ENCODE results near the gene CDIPT. TPM values are rescaled to one million over a fixed set of nuclear protein-coding genes. Genes with fewer than 3 reads are reported as not detected.

Gene CDIPT
- total and polyA plus RNA-seq, 10 of the 15 experiments (the other 5 are each of a cell fraction or from before 2014, with no cell fraction given), result 0.87 to 36.4 (median 27.1) TPM

GRCh38 chr16:29809031-29809747, 53.8 kb downstream of the CDIPT start:
- TF ChIP-seq POLR2AphosphoS2 (IDR thresholded peaks at IDR 0.05; ENCODE audit: low read depth, low read length), result 0 out of 2 replicates have a peak, but pooled peaks have one; percentile 11
- peak; percentile 55 for TF ChIP-seq POLR2A (IDR thresholded peaks at IDR 0.05; ENCODE audit: low read depth, low read length)
- TF ChIP-seq BRCA1 (IDR thresholded peaks at IDR 0.05; ENCODE audit: low read depth, low read length), result no peak
- Histone ChIP-seq H3K79me2 (ENCODE audit: control insufficient read depth, insufficient read depth, low read length) (peaks cover 32% of the 10 kb centered on the region), H3K9ac (ENCODE audit: control insufficient read depth, insufficient read depth, low read length) (peak overlapping the region; percentile 85; the same call in 1 of the 2 replicates), H3K4me1 (ENCODE audit: control insufficient read depth, insufficient read depth, low read length) (peaks cover 26% of the 10 kb centered on the region), H2AFZ (ENCODE audit: control insufficient read depth, low read depth, low read length) (no peak overlapping the region), H3K4me3 (peak overlapping the region; percentile 79; the same call in 1 of the 2 replicates), H3K36me3 (ENCODE audit: control insufficient read depth in 2 of 2, insufficient read depth in 2 of 2, low read length in 1 of 2) (peaks cover 7 to 13% of the 10 kb centered on the region in 2 experiments; a peak in 2 of 4 replicates), H3K27me3 (replicated peaks in 1 of 2; ENCODE audit: control insufficient read depth in 2 of 2, insufficient read depth in 2 of 2, low read length in 1 of 2) (no peaks in the 10 kb centered on the region), H3K27ac (ENCODE audit: control insufficient read depth, insufficient read depth) (peak overlapping the region; percentile 86; the same call in 1 of the 2 replicates), H3K4me2 (ENCODE audit: control insufficient read depth, insufficient read depth) (peak overlapping the region; percentile 96), H4K20me1 (ENCODE audit: control insufficient read depth, insufficient read depth) (no peaks in the 10 kb centered on the region), H3K9me3 (replicated peaks; ENCODE audit: control insufficient read depth, insufficient read depth, low read length) (no peaks in the 10 kb centered on the region)
- ChIA-PET RAD21 (ENCODE audit: unreplicated experiment) (interaction anchor here (0.6 to 2.4 kb wide), 3 partner anchors 12 to 118 kb away, joined by 3 to 19 read pairs (median 3); partner anchors contain the start of gene MVP), CTCF (interaction anchor here (0.8 to 2.5 kb wide), 6 partner anchors 8 to 40 kb away, joined by 3 to 31 read pairs (median 7); partner anchors contain the start of gene MVP), SMC1A (ENCODE audit: uncharacterized antibody, unreplicated experiment) (interaction anchor here (2.9 kb wide), 1 partner anchor 39 kb away, joined by 17 read pairs; no protein-coding TSS in a partner anchor), POLR2A (interaction anchor here (0.8 to 4.0 kb wide), 7 partner anchors 9 to 66 kb away, joined by 3 to 40 read pairs (median 4); partner anchors contain the start of genes KIF22 and MVP)
- intact Hi-C loops (cut with micrococcal nuclease; ENCODE audit: unreplicated experiment), result loop anchor here (5.0 kb wide), 1 partner anchor 107 kb away; no protein-coding TSS in a partner anchor
- in situ Hi-C loops (cut with MboI), result no loop called here
- BruUV-seq (replicated peaks), result no TSS peak
- 80% methylated on average over 29 of the region's 31 CpGs for WGBS (ENCODE audit: insufficient coverage, insufficient replicate concordance, low lambda C conversion rate, missing lambda C conversion rate)
- FAIRE-seq, result no peak
- ATAC-seq, result no peak
- DNase-seq (ENCODE audit: low read depth, low spot score), result no peak

Small RNA genes within 50 kb of the gene (small RNA-seq; reads per million reads assigned to genes)
- not detected for gene AC009133.6
- gene AC120114.4, result not detected

Other genes starting within 250 kb of the CDIPT start
Only the 7 nearest of the 23 such genes appear.
- gene MAZ, start 56.7 kb downstream of the CDIPT start, total RNA-seq (2014; rRNA removed), result 184 and 202 TPM in 2 replicates
- gene MAZ, start 56.7 kb downstream of the CDIPT start, total RNA-seq (2014; rRNA removed; fragmentation: Illumina TruSeq; extraction: Trizol), result 142 and 158 TPM in 2 replicates
- gene MAZ, start 56.7 kb downstream of the CDIPT start, total RNA-seq (2021), result 305 and 309 TPM in 2 replicates
- 57.5 and 100 TPM in 2 replicates for gene MAZ, start 56.7 kb downstream of the CDIPT start, polyA plus RNA-seq (2011; rRNA removed)
- gene MAZ, start 56.7 kb downstream of the CDIPT start, polyA plus RNA-seq (2014; fragmentation: Illumina TruSeq; extraction: Trizol), result 105 and 184 TPM in 2 replicates
- 10 to 100 TPM; 23.9 to 31.4 TPM for gene MAZ, start 56.7 kb downstream of the CDIPT start, polyA plus RNA-seq (2014; fragmentation: Nextera tagmentation; extraction: Ambion mirVana)
- gene MAZ, start 56.7 kb downstream of the CDIPT start, polyA plus RNA-seq (2014; rRNA removed), result 132 and 171 TPM in 2 replicates
- 10 to 100 TPM; 45.1 to 48.9 TPM for gene MAZ, start 56.7 kb downstream of the CDIPT start, polyA plus RNA-seq (2016; fragmentation: Nextera tagmentation; extraction: Ambion mirVana)
- not detected in 2 replicates for gene PRRT2, start 51.0 kb downstream of the CDIPT start, total RNA-seq (2014; rRNA removed)
- 0.09 TPM in 1 of 2 replicates, not detected in the other for gene PRRT2, start 51.0 kb downstream of the CDIPT start, total RNA-seq (2014; rRNA removed; fragmentation: Illumina TruSeq; extraction: Trizol)
- gene PRRT2, start 51.0 kb downstream of the CDIPT start, total RNA-seq (2021), result 0.35 and 0.49 TPM in 2 replicates
- 0.10 and 0.12 TPM in 2 replicates for gene PRRT2, start 51.0 kb downstream of the CDIPT start, polyA plus RNA-seq (2011; rRNA removed)
- 0.16 TPM in 1 of 2 replicates, not detected in the other for gene PRRT2, start 51.0 kb downstream of the CDIPT start, polyA plus RNA-seq (2014; fragmentation: Illumina TruSeq; extraction: Trizol)
- gene PRRT2, start 51.0 kb downstream of the CDIPT start, polyA plus RNA-seq (2014; fragmentation: Nextera tagmentation; extraction: Ambion mirVana), result not detected
- gene PRRT2, start 51.0 kb downstream of the CDIPT start, polyA plus RNA-seq (2014; rRNA removed), result 0.12 and 0.22 TPM in 2 replicates
- gene PRRT2, start 51.0 kb downstream of the CDIPT start, polyA plus RNA-seq (2016; fragmentation: Nextera tagmentation; extraction: Ambion mirVana), result under 1 TPM; 0.08 to 0.11 TPM
- gene PAGR1, start 47.1 kb downstream of the CDIPT start, total RNA-seq (2014; rRNA removed), result 31.5 and 33.4 TPM in 2 replicates
- gene PAGR1, start 47.1 kb downstream of the CDIPT start, total RNA-seq (2014; rRNA removed; fragmentation: Illumina TruSeq; extraction: Trizol), result 15.0 and 19.6 TPM in 2 replicates
- 26.5 and 27.2 TPM in 2 replicates for gene PAGR1, start 47.1 kb downstream of the CDIPT start, total RNA-seq (2021)
- gene PAGR1, start 47.1 kb downstream of the CDIPT start, polyA plus RNA-seq (2011; rRNA removed), result 14.9 and 16.0 TPM in 2 replicates
- 4.4 and 11.5 TPM in 2 replicates for gene PAGR1, start 47.1 kb downstream of the CDIPT start, polyA plus RNA-seq (2014; fragmentation: Illumina TruSeq; extraction: Trizol)
- gene PAGR1, start 47.1 kb downstream of the CDIPT start, polyA plus RNA-seq (2014; fragmentation: Nextera tagmentation; extraction: Ambion mirVana), result 1 to 10 TPM; 1.1 to 5.5 TPM
- 29.6 and 34.5 TPM in 2 replicates for gene PAGR1, start 47.1 kb downstream of the CDIPT start, polyA plus RNA-seq (2014; rRNA removed)
- 10 to 100 TPM; 44.6 to 57.7 TPM for gene PAGR1, start 47.1 kb downstream of the CDIPT start, polyA plus RNA-seq (2016; fragmentation: Nextera tagmentation; extraction: Ambion mirVana)
- gene MVP, start 42.8 kb downstream of the CDIPT start, total RNA-seq (2014; rRNA removed), result 60.2 and 67.9 TPM in 2 replicates
- gene MVP, start 42.8 kb downstream of the CDIPT start, total RNA-seq (2014; rRNA removed; fragmentation: Illumina TruSeq; extraction: Trizol), result 28.1 and 28.9 TPM in 2 replicates
- 62.5 and 62.7 TPM in 2 replicates for gene MVP, start 42.8 kb downstream of the CDIPT start, total RNA-seq (2021)
- gene MVP, start 42.8 kb downstream of the CDIPT start, polyA plus RNA-seq (2011; rRNA removed), result 26.8 and 74.2 TPM in 2 replicates
- 18.5 and 37.3 TPM in 2 replicates for gene MVP, start 42.8 kb downstream of the CDIPT start, polyA plus RNA-seq (2014; fragmentation: Illumina TruSeq; extraction: Trizol)
- 1 to 10 TPM in 1 of 2 experiments, under 1 TPM in 1; 0.98 to 1.2 TPM for gene MVP, start 42.8 kb downstream of the CDIPT start, polyA plus RNA-seq (2014; fragmentation: Nextera tagmentation; extraction: Ambion mirVana)
- 46.7 and 56.9 TPM in 2 replicates for gene MVP, start 42.8 kb downstream of the CDIPT start, polyA plus RNA-seq (2014; rRNA removed)
- gene MVP, start 42.8 kb downstream of the CDIPT start, polyA plus RNA-seq (2016; fragmentation: Nextera tagmentation; extraction: Ambion mirVana), result 10 to 100 TPM; 63.5 to 64.6 TPM
- 0.06 TPM in 1 of 2 replicates, not detected in the other for gene SEZ6L2, start 36.3 kb upstream of the CDIPT start, total RNA-seq (2014; rRNA removed)
- not detected in 2 replicates for gene SEZ6L2, start 36.3 kb upstream of the CDIPT start, total RNA-seq (2014; rRNA removed; fragmentation: Illumina TruSeq; extraction: Trizol)
- gene SEZ6L2, start 36.3 kb upstream of the CDIPT start, total RNA-seq (2021), result 0.37 and 0.49 TPM in 2 replicates
- gene SEZ6L2, start 36.3 kb upstream of the CDIPT start, polyA plus RNA-seq (2011; rRNA removed), result not detected in 2 replicates
- gene SEZ6L2, start 36.3 kb upstream of the CDIPT start, polyA plus RNA-seq (2014; fragmentation: Illumina TruSeq; extraction: Trizol), result not detected in 2 replicates
- gene SEZ6L2, start 36.3 kb upstream of the CDIPT start, polyA plus RNA-seq (2014; fragmentation: Nextera tagmentation; extraction: Ambion mirVana), result not detected
- not detected in 2 replicates for gene SEZ6L2, start 36.3 kb upstream of the CDIPT start, polyA plus RNA-seq (2014; rRNA removed)
- gene SEZ6L2, start 36.3 kb upstream of the CDIPT start, polyA plus RNA-seq (2016; fragmentation: Nextera tagmentation; extraction: Ambion mirVana), result not detected
- not detected in 2 replicates for gene ASPHD1, start 37.3 kb upstream of the CDIPT start, total RNA-seq (2014; rRNA removed)
- gene ASPHD1, start 37.3 kb upstream of the CDIPT start, total RNA-seq (2014; rRNA removed; fragmentation: Illumina TruSeq; extraction: Trizol), result not detected in 2 replicates
- not detected in 2 replicates for gene ASPHD1, start 37.3 kb upstream of the CDIPT start, total RNA-seq (2021)
- not detected in 2 replicates for gene ASPHD1, start 37.3 kb upstream of the CDIPT start, polyA plus RNA-seq (2011; rRNA removed)
- not detected in 2 replicates for gene ASPHD1, start 37.3 kb upstream of the CDIPT start, polyA plus RNA-seq (2014; fragmentation: Illumina TruSeq; extraction: Trizol)
- gene ASPHD1, start 37.3 kb upstream of the CDIPT start, polyA plus RNA-seq (2014; fragmentation: Nextera tagmentation; extraction: Ambion mirVana), result not detected
- not detected in 2 replicates for gene ASPHD1, start 37.3 kb upstream of the CDIPT start, polyA plus RNA-seq (2014; rRNA removed)
- gene ASPHD1, start 37.3 kb upstream of the CDIPT start, polyA plus RNA-seq (2016; fragmentation: Nextera tagmentation; extraction: Ambion mirVana), result not detected
- 9.7 and 11.0 TPM in 2 replicates for gene KCTD13, start 63.0 kb upstream of the CDIPT start, total RNA-seq (2014; rRNA removed)
- 7.2 and 8.5 TPM in 2 replicates for gene KCTD13, start 63.0 kb upstream of the CDIPT start, total RNA-seq (2014; rRNA removed; fragmentation: Illumina TruSeq; extraction: Trizol)
- 20.8 and 29.2 TPM in 2 replicates for gene KCTD13, start 63.0 kb upstream of the CDIPT start, total RNA-seq (2021)
- 11.4 and 16.8 TPM in 2 replicates for gene KCTD13, start 63.0 kb upstream of the CDIPT start, polyA plus RNA-seq (2011; rRNA removed)
- 8.0 and 12.2 TPM in 2 replicates for gene KCTD13, start 63.0 kb upstream of the CDIPT start, polyA plus RNA-seq (2014; fragmentation: Illumina TruSeq; extraction: Trizol)
- gene KCTD13, start 63.0 kb upstream of the CDIPT start, polyA plus RNA-seq (2014; fragmentation: Nextera tagmentation; extraction: Ambion mirVana), result 1 to 10 TPM; 3.3 to 3.5 TPM
- gene KCTD13, start 63.0 kb upstream of the CDIPT start, polyA plus RNA-seq (2014; rRNA removed), result 22.1 and 29.2 TPM in 2 replicates
- 10 to 100 TPM; 12.8 to 14.5 TPM for gene KCTD13, start 63.0 kb upstream of the CDIPT start, polyA plus RNA-seq (2016; fragmentation: Nextera tagmentation; extraction: Ambion mirVana)